ENCODE results near the gene KCNN1.
"Not testable (repeated sequence)": the region's sequence is repeated elsewhere in the genome, so short reads cannot be mapped to it uniquely, and the experiment has no call there.

The KCNN1 gene

GRCh38 chr19:18029617-18030338 lies 62.9 kb downstream of the KCNN1 start:
- peak; percentile 61 for DNase-seq (ENCODE audit: low read depth)

- not testable (repeated sequence) for DNase-seq (ENCODE audit: low read depth)
Observed at GRCh38 chr19:18031401-18031800, 64.5 kb downstream of the KCNN1 start.

DNA sequence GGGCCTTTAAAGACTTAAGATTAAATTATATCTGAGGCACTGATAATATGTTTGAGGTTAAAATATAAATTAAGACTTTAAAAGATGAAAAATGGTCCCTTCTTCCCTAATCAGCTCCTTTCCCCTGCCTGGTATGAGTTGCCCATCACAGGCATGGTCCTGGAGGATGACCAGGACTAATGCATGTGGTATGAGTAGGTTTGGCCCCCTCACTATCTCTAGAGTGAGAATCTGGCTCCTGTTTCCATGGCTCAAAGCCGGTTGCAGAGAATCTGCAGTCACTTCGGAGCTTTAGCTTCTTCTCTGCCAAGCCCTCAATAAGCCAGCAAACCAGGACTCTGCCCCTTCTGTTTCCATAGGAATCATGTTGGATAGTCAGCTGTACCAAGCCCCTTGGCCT lies 65.2 kb downstream of the KCNN1 start:
- not testable (repeated sequence) for DNase-seq (ENCODE audit: low read depth)

- no peak for DNase-seq (ENCODE audit: low read depth)
Observed at GRCh38 chr19:18041054-18041453, 74.1 kb downstream of the KCNN1 start.

DNA sequence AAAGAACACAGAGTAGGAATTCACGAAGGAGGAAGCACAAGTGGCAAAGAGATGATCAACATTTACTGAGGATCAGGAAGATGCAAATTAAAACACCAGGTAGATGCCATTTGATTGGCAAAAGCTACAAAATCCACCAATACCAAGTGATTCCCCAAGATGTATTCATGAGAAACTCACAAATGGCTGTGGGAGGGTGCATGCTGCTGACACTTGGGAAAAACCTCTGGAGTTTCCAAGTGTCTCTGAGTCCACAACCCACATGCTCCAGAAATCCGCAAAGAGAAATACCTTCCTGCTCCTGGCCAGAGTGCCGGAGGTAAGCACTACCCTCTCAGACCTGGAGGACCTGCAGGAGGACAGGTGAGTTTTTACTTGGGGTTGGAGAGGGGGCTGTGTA lies 76.8 kb downstream of the KCNN1 start:
- DNase-seq (ENCODE audit: low read depth) = no peak

- peak; percentile 54 for DNase-seq (ENCODE audit: low read depth)
Observed at GRCh38 chr19:18044825-18045304, 78.0 kb downstream of the KCNN1 start.

GRCh38 chr19:18045307-18046050 lies 78.6 kb downstream of the KCNN1 start:
- no peak for DNase-seq (ENCODE audit: low read depth)

- DNase-seq (ENCODE audit: low read depth) = peak; percentile 97
Observed at GRCh38 chr19:18046059-18046718, 79.3 kb downstream of the KCNN1 start.

- DNase-seq (ENCODE audit: low read depth) = no peak
Observed at GRCh38 chr19:18049385-18049784, 82.5 kb downstream of the KCNN1 start.

Measured in ELR (cell line).